Fibroblast of lung (primary cell): ENCODE results near the gene ZNF804B. TPM values are rescaled to one million over a fixed set of nuclear protein-coding genes. Genes with fewer than 3 reads are reported as not detected.

Experiments
- DNase-seq, 2 donors: peaks; one replicate each; pipeline versions ENCODE4 v3.0.0 to v3.0.0-alpha.2; 2010; ENCODE audit warnings: low read depth in 2 of 2
- H2AFZ ChIP-seq: 2 replicates; pipeline ENCODE4 v1.5.1; 2012; ENCODE audit warnings: low read length, control low read depth, inconsistent platforms
- H3K27ac ChIP-seq: 2 replicates; pipeline ENCODE4 v1.5.1; 2011; ENCODE audit warnings: low read length, control low read depth; ENCODE audit not compliant: insufficient read depth
- H3K27me3 ChIP-seq: 2 replicates; pipeline ENCODE4 v1.5.1; 2011; ENCODE audit warnings: mild to moderate bottlenecking, low read length; ENCODE audit not compliant: control insufficient read depth, insufficient read depth
- H3K36me3 ChIP-seq: 2 replicates; pipeline ENCODE4 v1.5.1; 2011; ENCODE audit warnings: low read length; ENCODE audit not compliant: control insufficient read depth, insufficient read depth
- H3K4me1 ChIP-seq: 2 replicates; pipeline ENCODE4 v1.5.1; 2011; ENCODE audit warnings: low read length; ENCODE audit not compliant: control insufficient read depth, insufficient read depth; ENCODE audit errors: extremely low read depth
- H3K4me2 ChIP-seq: 2 replicates; pipeline ENCODE4 v1.5.1; 2011; ENCODE audit warnings: low read length, control low read depth; ENCODE audit not compliant: insufficient read depth; ENCODE audit errors: extremely low read depth
- H3K4me3 ChIP-seq, 4 experiments: fragments of 200-600 bp in 1 of 4; sonication (generic) in 1 of 4; replicated peaks in 1 of 4; 2 replicates each; pipeline ENCODE4 v1.5.1; 2011 to 2016; ENCODE audit warnings: low read length in 4 of 4, low read depth in 3 of 4, mild to moderate bottlenecking in 3 of 4, control low read depth in 2 of 4, inconsistent platforms in 1 of 4, mixed read lengths in 1 of 4; ENCODE audit not compliant: insufficient read depth in 1 of 4; ENCODE audit errors: control extremely low read depth in 1 of 4
- H3K79me2 ChIP-seq: 2 replicates; pipeline ENCODE4 v1.5.1; 2012; ENCODE audit warnings: mild to moderate bottlenecking, low read length, inconsistent platforms; ENCODE audit not compliant: control insufficient read depth, insufficient read depth
- H3K9ac ChIP-seq: 2 replicates; pipeline ENCODE4 v1.5.1; 2011; ENCODE audit warnings: mild to moderate bottlenecking, low read length, control low read depth; ENCODE audit not compliant: insufficient read depth
- H3K9me3 ChIP-seq: 2 replicates; pipeline ENCODE4 v1.5.1; 2012; ENCODE audit warnings: low read depth, low read length; ENCODE audit not compliant: control insufficient read depth, insufficient read depth
- H4K20me1 ChIP-seq: 2 replicates; pipeline ENCODE4 v1.5.1; 2011; ENCODE audit warnings: low read length; ENCODE audit not compliant: control insufficient read depth, insufficient read depth; ENCODE audit errors: extremely low read depth
- EZH2 ChIP-seq: IDR thresholded peaks from 2 replicates; pipeline ENCODE4 v1.5.1; 2012; ENCODE audit warnings: low read length, control low read depth, mild to moderate bottlenecking; ENCODE audit errors: missing control alignments
- polyA plus RNA-seq, 2 donors: library from polyadenylated mRNA; depleted of rRNA in 1 of 2; stranded (reverse) in 1 of 2; unstranded in 1 of 2; fragments of >200 nt; gene quantifications; 2 replicates each; pipeline ENCODE4 v1.2.1, GENCODE V29; 2011 to 2012; ENCODE audit warnings: missing spikeins in 1 of 2
- total RNA-seq: library from RNA; depleted of rRNA; stranded (reverse); fragments of >200 nt; gene quantifications from 2 replicates; pipeline ENCODE4 v1.2.1, GENCODE V29; 2014
- TF ChIP-seq, protein P1 (sequence below), 2 donors: IDR thresholded peaks in 1 of 2; conservative IDR thresholded peaks in 1 of 2; 1 replicate in 1 of 2; 2 replicates in 1 of 2; pipeline ENCODE4 v1.5.1; 2011 to 2012; ENCODE audit warnings: low read length in 2 of 2, control low read depth in 1 of 2, inconsistent platforms in 1 of 2, low read depth in 1 of 2, mild to moderate bottlenecking in 1 of 2

Gene ZNF804B
- total and polyA plus RNA-seq, 2 donors (not counting 1 experiment from before 2014, with no cell fraction given): not detected

DNA sequence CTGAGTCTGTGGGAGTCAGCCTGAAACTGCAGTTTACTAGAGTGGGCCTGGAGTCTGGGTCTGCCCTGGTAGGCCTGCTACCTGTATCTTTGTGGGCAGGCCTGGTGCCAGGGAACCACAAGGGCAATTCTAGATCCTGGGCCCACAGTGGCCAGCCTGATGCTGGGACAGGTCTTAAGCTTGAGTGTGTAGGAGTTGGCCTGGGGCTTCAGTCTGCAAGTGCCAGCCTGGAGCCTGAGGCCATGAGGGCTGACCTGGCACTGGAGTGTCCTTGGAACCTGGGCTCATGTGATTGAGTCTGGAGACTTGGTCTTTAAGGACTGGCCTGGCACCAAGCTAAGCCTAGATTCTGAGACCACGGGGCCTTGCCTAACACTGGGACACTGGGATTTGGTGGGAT, 281.7 kb downstream of the ZNF804B start:
- Histone ChIP-seq H3K9me3 (no peaks in the 10 kb centered on the region), H3K4me1 (no peaks in the 10 kb centered on the region), H2AFZ (no peak overlapping the region), H3K9ac (no peak overlapping the region), H3K27ac (no peak overlapping the region), H3K27me3 (no peaks in the 10 kb centered on the region), H3K36me3 (no peaks in the 10 kb centered on the region), H3K4me2 (no peak overlapping the region), H3K79me2 (no peaks in the 10 kb centered on the region), H3K4me3 (no peak overlapping the region), H4K20me1 (no peaks in the 10 kb centered on the region)
- no peak for DNase-seq
- TF ChIP-seq, protein P1, sequence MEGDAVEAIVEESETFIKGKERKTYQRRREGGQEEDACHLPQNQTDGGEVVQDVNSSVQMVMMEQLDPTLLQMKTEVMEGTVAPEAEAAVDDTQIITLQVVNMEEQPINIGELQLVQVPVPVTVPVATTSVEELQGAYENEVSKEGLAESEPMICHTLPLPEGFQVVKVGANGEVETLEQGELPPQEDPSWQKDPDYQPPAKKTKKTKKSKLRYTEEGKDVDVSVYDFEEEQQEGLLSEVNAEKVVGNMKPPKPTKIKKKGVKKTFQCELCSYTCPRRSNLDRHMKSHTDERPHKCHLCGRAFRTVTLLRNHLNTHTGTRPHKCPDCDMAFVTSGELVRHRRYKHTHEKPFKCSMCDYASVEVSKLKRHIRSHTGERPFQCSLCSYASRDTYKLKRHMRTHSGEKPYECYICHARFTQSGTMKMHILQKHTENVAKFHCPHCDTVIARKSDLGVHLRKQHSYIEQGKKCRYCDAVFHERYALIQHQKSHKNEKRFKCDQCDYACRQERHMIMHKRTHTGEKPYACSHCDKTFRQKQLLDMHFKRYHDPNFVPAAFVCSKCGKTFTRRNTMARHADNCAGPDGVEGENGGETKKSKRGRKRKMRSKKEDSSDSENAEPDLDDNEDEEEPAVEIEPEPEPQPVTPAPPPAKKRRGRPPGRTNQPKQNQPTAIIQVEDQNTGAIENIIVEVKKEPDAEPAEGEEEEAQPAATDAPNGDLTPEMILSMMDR (conservative IDR thresholded peaks at IDR 0.05 in 1 of 2, IDR thresholded peaks at IDR 0.05 in 1 of 2; ENCODE audit: low read depth in 1 of 2, low read length in 2 of 2): no peak
- no peak for TF ChIP-seq EZH2

DNA sequence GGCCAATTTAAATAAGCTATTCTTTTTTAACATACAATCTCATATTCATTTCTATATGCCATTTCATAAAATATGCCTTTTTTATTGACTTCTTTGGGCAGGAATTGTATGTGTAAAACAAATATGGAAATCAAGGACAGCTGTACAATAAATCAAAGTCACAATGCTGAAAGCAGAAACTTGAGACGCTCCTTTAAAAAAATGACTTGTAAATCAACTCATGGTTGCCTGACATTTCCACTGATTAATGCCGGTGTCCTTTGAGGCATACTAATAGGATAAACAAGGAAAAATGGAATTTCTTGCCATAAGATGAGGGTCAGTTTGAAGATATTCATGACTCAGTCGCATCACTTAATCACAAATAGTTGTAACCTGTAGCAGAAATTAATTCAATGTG, 283.4 kb downstream of the ZNF804B start:
- H3K4me2 ChIP-seq: no peak overlapping the region
- H3K4me1 ChIP-seq: no peaks in the 10 kb centered on the region
- H3K4me3 ChIP-seq: no peak overlapping the region
- H3K9ac ChIP-seq: no peak overlapping the region
- no peak overlapping the region for H2AFZ ChIP-seq
- DNase-seq: no peak
- H4K20me1 ChIP-seq: no peaks in the 10 kb centered on the region
- no peaks in the 10 kb centered on the region for H3K9me3 ChIP-seq
- no peaks in the 10 kb centered on the region for H3K27me3 ChIP-seq
- no peak for TF ChIP-seq EZH2
- TF ChIP-seq, protein P1 (conservative IDR thresholded peaks at IDR 0.05 in 1 of 2, IDR thresholded peaks at IDR 0.05 in 1 of 2; ENCODE audit: low read depth in 1 of 2, low read length in 2 of 2): no peak
- no peaks in the 10 kb centered on the region for H3K36me3 ChIP-seq
- H3K79me2 ChIP-seq: no peaks in the 10 kb centered on the region
- no peak overlapping the region for H3K27ac ChIP-seq

DNA sequence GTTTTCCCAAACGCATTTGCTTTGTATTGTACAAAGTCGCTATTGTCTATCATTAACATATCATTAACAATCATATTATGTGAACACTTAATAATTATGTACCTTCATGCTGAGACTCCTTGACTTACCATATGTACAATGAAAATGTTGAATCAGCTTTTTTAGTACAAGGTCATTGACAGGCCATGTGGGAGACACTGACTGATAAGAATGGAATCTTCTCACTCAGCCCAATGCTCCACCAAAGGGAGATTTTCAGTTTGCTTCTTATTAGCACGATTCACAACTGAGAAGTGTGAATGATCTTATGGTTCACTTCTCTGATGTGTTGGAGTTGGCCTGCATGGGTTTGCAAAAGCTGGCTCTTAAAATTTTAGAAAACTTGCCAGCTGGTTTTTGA, 289.5 kb downstream of the ZNF804B start:
- Histone ChIP-seq H3K79me2 (no peaks in the 10 kb centered on the region), H2AFZ (no peak overlapping the region), H3K4me3 (no peak overlapping the region), H3K9ac (no peak overlapping the region), H4K20me1 (no peaks in the 10 kb centered on the region), H3K36me3 (no peaks in the 10 kb centered on the region), H3K4me2 (no peak overlapping the region), H3K27me3 (no peaks in the 10 kb centered on the region), H3K9me3 (no peaks in the 10 kb centered on the region), H3K27ac (no peak overlapping the region), H3K4me1 (no peaks in the 10 kb centered on the region)
- TF ChIP-seq, protein P1 (conservative IDR thresholded peaks at IDR 0.05 in 1 of 2, IDR thresholded peaks at IDR 0.05 in 1 of 2; ENCODE audit: low read depth in 1 of 2, low read length in 2 of 2): no peak
- no peak for TF ChIP-seq EZH2
- no peak for DNase-seq
